Measurements from ENCODE around the gene CCND3.

DNA sequence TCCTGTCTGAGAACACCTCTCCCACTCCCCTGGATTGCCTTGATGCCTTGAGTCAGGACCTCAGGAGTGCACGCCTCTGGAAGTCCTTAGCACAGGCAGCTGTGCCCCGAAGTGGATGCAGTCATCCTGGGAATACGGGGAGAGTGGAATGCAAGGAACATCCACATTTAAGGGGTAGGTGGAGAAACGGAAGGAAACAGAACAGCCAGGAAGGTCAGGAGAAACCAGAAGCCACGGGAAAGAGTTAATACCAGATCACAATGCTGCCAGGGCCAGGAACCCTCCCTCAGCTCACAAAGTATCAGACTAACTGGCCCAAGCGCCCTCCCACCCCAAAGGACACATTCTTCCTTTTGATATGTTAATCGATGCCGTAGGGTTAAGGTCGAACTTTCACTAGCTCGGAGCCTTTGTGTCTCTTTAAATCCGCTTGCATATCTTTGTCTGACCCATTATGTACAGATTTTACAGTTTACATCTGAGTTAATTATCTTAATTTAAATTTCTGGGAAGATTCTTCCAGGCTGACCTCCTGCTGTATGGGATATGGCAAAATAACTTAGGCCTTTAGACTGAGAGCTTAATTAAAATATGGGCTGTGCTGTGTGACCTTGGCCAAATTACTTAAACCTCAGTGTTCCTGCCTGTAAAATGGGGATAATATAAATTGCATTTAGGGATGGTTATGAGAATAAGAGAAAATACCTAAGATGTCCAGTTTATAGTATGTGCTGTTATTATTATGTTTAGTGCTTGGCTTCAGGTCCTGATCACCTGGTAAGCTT lies 24.0 kb upstream of the CCND3 start:
- TF ChIP-seq, protein P1, sequence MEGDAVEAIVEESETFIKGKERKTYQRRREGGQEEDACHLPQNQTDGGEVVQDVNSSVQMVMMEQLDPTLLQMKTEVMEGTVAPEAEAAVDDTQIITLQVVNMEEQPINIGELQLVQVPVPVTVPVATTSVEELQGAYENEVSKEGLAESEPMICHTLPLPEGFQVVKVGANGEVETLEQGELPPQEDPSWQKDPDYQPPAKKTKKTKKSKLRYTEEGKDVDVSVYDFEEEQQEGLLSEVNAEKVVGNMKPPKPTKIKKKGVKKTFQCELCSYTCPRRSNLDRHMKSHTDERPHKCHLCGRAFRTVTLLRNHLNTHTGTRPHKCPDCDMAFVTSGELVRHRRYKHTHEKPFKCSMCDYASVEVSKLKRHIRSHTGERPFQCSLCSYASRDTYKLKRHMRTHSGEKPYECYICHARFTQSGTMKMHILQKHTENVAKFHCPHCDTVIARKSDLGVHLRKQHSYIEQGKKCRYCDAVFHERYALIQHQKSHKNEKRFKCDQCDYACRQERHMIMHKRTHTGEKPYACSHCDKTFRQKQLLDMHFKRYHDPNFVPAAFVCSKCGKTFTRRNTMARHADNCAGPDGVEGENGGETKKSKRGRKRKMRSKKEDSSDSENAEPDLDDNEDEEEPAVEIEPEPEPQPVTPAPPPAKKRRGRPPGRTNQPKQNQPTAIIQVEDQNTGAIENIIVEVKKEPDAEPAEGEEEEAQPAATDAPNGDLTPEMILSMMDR (IDR thresholded peaks at IDR 0.05; ENCODE audit: borderline replicate concordance, extremely low read depth, low read length, poor library complexity, severe bottlenecking) = no peak
- no peak for TF ChIP-seq EZH2 (IDR thresholded peaks at IDR 0.05; ENCODE audit: borderline replicate concordance, low read depth, low read length, severe bottlenecking)

All from DND-41 (cell line).